ENCODE measurements around the gene TMEM238. TPM values are rescaled to one million over a fixed set of nuclear protein-coding genes. Genes with fewer than 3 reads are reported as not detected.
"Not testable (repeated sequence)": the region's sequence is repeated elsewhere in the genome, so short reads cannot be mapped to it uniquely, and the experiment has no call there.

TMEM238 gene
- total RNA-seq, 1 experiment from 2014 or later, result 7.4 TPM

DNA sequence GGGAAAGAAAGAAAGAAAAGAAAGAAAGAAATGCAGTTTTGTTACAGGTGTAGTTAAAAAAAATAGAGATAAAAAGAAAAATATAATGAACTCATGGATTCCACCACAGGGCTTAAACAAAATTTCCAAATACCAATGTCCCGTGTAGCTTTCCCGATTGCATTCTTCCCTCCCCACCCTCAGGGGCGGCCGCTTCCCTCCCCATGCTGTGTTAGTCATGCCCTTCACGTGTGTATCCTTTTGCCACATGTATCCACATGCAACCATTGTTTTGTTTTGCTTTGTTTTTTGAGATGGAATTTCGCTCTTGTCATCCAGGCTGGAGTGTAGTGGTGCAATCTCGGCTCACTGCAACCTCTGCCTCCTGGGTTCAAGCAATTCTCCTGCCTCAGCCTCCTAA lies 48.0 kb downstream of the TMEM238 start:
- ChIA-PET POLR2A (interaction anchor here (0.7 kb wide), 1 partner anchor 43 kb away, joined by 6 read pairs; no protein-coding TSS in a partner anchor), CTCF (interaction anchor here (0.7 kb wide), 1 partner anchor 77 kb away, joined by 13 read pairs; the partner anchor contains the start of gene PPP6R1)
- Histone ChIP-seq H3K27me3 (ENCODE audit: control insufficient read depth, insufficient read depth, low read length) (no peaks in the 10 kb centered on the region), H3K27ac (ENCODE audit: low read length) (no peak overlapping the region), H3K4me1 (ENCODE audit: control insufficient read depth, insufficient read depth, low read length) (peaks cover 13% of the 10 kb centered on the region), H3K4me3 (ENCODE audit: low read depth in 2 of 2, low read length in 2 of 2) (no peak overlapping the region), H3K9me3 (ENCODE audit: control insufficient read depth, insufficient read depth, low read depth, low read length) (no peaks in the 10 kb centered on the region), H3K36me3 (ENCODE audit: control insufficient read depth, insufficient read depth, low read length) (no peaks in the 10 kb centered on the region)
- no peak for DNase-seq (ENCODE audit: low read depth, low spot score)
- intact Hi-C loops (cut with micrococcal nuclease; ENCODE audit: unreplicated experiment) (no loop called here), in situ Hi-C loops (cut with HindIII; ENCODE audit: low pct_unique_long_range_greater_than_20kb, low sequenced_read_pairs) (no loop called here)
- no TSS peak for BruUV-seq (replicated peaks)
- TF ChIP-seq, protein P1, sequence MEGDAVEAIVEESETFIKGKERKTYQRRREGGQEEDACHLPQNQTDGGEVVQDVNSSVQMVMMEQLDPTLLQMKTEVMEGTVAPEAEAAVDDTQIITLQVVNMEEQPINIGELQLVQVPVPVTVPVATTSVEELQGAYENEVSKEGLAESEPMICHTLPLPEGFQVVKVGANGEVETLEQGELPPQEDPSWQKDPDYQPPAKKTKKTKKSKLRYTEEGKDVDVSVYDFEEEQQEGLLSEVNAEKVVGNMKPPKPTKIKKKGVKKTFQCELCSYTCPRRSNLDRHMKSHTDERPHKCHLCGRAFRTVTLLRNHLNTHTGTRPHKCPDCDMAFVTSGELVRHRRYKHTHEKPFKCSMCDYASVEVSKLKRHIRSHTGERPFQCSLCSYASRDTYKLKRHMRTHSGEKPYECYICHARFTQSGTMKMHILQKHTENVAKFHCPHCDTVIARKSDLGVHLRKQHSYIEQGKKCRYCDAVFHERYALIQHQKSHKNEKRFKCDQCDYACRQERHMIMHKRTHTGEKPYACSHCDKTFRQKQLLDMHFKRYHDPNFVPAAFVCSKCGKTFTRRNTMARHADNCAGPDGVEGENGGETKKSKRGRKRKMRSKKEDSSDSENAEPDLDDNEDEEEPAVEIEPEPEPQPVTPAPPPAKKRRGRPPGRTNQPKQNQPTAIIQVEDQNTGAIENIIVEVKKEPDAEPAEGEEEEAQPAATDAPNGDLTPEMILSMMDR (IDR thresholded peaks at IDR 0.05), result no peak
- no peak for ATAC-seq

DNA sequence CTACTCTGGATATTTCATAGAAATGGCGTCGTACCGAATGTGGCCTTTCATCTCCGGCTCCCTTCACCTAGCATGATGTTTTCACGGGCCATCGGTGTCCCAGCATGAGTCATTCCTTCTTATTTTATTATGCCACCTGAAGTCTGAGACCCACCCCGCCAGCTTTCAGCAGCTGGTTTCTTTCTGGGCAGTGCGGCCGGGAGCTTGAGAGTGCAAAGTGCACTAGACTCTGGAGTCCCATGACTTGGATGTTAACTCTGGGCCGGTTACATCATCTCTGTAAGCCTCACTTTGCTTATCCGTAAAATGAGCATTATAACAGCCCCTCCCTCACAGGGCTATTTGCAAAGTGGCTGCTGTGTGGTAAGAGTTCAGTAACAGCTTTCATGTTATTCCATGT lies 50.2 kb downstream of the TMEM238 start:
- POLR2A ChIA-PET, result no interaction called here
- no peak for DNase-seq (ENCODE audit: low read depth, low spot score)
- CTCF ChIA-PET, result no interaction called here

DNA sequence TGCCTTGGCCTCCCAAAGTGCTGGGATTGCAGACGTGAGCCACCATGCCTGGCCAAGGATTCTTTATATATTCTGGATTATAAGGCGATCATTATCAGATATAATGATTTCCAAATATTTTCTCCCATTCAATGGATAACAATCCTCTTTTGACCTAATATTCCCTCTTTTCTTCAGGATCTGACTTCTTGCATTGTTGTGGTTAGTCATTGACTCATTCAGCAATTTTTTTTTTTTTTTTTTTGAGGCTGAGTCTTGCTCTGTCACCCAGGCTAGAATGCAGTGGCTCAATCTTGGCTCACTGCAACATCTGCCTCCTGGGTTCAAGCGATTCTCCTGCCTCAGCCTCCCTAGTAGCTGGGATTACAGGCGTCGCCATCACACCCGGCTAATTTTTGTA lies 54.3 kb downstream of the TMEM238 start:
- H3K4me3 ChIP-seq (ENCODE audit: low read depth in 2 of 2, low read length in 2 of 2); BruUV-seq (replicated peaks); H3K4me1 ChIP-seq (ENCODE audit: control insufficient read depth, insufficient read depth, low read length); H3K36me3 ChIP-seq (ENCODE audit: control insufficient read depth, insufficient read depth, low read length); ATAC-seq; in situ Hi-C loops (cut with HindIII; ENCODE audit: low pct_unique_long_range_greater_than_20kb, low sequenced_read_pairs); DNase-seq (ENCODE audit: low read depth, low spot score); H3K27me3 ChIP-seq (ENCODE audit: control insufficient read depth, insufficient read depth, low read length); H3K9me3 ChIP-seq (ENCODE audit: control insufficient read depth, insufficient read depth, low read depth, low read length); H3K27ac ChIP-seq (ENCODE audit: low read length); intact Hi-C loops (cut with micrococcal nuclease; ENCODE audit: unreplicated experiment); POLR2A ChIA-PET: not testable (repeated sequence)
- CTCF ChIA-PET, result interaction anchor here (0.7 kb wide), 1 partner anchor 9 kb away, joined by 6 read pairs; no protein-coding TSS in a partner anchor

More for the DNA sequence above, 50.2 kb downstream of the TMEM238 start:
- intact Hi-C loops (cut with micrococcal nuclease; ENCODE audit: unreplicated experiment), result no loop called here
- Histone ChIP-seq H3K36me3 (ENCODE audit: control insufficient read depth, insufficient read depth, low read length) (no peaks in the 10 kb centered on the region), H3K27me3 (ENCODE audit: control insufficient read depth, insufficient read depth, low read length) (no peaks in the 10 kb centered on the region), H3K4me1 (ENCODE audit: control insufficient read depth, insufficient read depth, low read length) (peaks cover 8% of the 10 kb centered on the region), H3K9me3 (ENCODE audit: control insufficient read depth, insufficient read depth, low read depth, low read length) (no peaks in the 10 kb centered on the region), H3K4me3 (ENCODE audit: low read depth in 2 of 2, low read length in 2 of 2) (no peak overlapping the region), H3K27ac (ENCODE audit: low read length) (no peak overlapping the region)
- in situ Hi-C loops (cut with HindIII; ENCODE audit: low pct_unique_long_range_greater_than_20kb, low sequenced_read_pairs), result no loop called here
- no peak for ATAC-seq
- BruUV-seq (replicated peaks), result no TSS peak
- TF ChIP-seq TCF7L2 (IDR thresholded peaks at IDR 0.05; ENCODE audit: low read depth, low read length) (no peak), SIN3A (IDR thresholded peaks at IDR 0.05; ENCODE audit: borderline replicate concordance, insufficient read depth, low read depth, low read length) (no peak), POLR2AphosphoS5 (IDR thresholded peaks at IDR 0.05; ENCODE audit: low read depth, low read length) (no peak)
- TF ChIP-seq, protein P1 (IDR thresholded peaks at IDR 0.05), result no peak
- TF ChIP-seq, protein P2, sequence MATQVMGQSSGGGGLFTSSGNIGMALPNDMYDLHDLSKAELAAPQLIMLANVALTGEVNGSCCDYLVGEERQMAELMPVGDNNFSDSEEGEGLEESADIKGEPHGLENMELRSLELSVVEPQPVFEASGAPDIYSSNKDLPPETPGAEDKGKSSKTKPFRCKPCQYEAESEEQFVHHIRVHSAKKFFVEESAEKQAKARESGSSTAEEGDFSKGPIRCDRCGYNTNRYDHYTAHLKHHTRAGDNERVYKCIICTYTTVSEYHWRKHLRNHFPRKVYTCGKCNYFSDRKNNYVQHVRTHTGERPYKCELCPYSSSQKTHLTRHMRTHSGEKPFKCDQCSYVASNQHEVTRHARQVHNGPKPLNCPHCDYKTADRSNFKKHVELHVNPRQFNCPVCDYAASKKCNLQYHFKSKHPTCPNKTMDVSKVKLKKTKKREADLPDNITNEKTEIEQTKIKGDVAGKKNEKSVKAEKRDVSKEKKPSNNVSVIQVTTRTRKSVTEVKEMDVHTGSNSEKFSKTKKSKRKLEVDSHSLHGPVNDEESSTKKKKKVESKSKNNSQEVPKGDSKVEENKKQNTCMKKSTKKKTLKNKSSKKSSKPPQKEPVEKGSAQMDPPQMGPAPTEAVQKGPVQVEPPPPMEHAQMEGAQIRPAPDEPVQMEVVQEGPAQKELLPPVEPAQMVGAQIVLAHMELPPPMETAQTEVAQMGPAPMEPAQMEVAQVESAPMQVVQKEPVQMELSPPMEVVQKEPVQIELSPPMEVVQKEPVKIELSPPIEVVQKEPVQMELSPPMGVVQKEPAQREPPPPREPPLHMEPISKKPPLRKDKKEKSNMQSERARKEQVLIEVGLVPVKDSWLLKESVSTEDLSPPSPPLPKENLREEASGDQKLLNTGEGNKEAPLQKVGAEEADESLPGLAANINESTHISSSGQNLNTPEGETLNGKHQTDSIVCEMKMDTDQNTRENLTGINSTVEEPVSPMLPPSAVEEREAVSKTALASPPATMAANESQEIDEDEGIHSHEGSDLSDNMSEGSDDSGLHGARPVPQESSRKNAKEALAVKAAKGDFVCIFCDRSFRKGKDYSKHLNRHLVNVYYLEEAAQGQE (IDR thresholded peaks at IDR 0.05; ENCODE audit: insufficient read depth in 1 of 2, low read depth in 2 of 2, low read length in 1 of 2), result no peak

Other genes with a start within 250 kb of the TMEM238 start
- gene TNNT1, start 235.1 kb downstream of the TMEM238 start, total RNA-seq (2021; ENCODE audit: unreplicated experiment), result 116 TPM
- gene TNNI3, start 226.6 kb downstream of the TMEM238 start, total RNA-seq (2021; ENCODE audit: unreplicated experiment), result 14.6 TPM
- gene DNAAF3, start 217.7 kb downstream of the TMEM238 start, total RNA-seq (2021; ENCODE audit: unreplicated experiment), result 12.4 TPM
- gene SYT5, start 204.0 kb downstream of the TMEM238 start, total RNA-seq (2021; ENCODE audit: unreplicated experiment), result 3.2 TPM
- gene PTPRH, start 174.8 kb downstream of the TMEM238 start, total RNA-seq (2021; ENCODE audit: unreplicated experiment), result 42.8 TPM
- 14.2 TPM for gene TMEM86B, start 155.5 kb downstream of the TMEM238 start, total RNA-seq (2021; ENCODE audit: unreplicated experiment)
- 172 TPM for gene PPP6R1, start 125.3 kb downstream of the TMEM238 start, total RNA-seq (2021; ENCODE audit: unreplicated experiment)
- gene HSPBP1, start 104.2 kb downstream of the TMEM238 start, total RNA-seq (2021; ENCODE audit: unreplicated experiment), result 84.2 TPM
- 7.9 TPM for gene BRSK1, start 100.3 kb downstream of the TMEM238 start, total RNA-seq (2021; ENCODE audit: unreplicated experiment)
- not detected for gene TMEM150B, start 59.0 kb downstream of the TMEM238 start, total RNA-seq (2021; ENCODE audit: unreplicated experiment)
- 30.6 TPM for gene KMT5C, start 44.4 kb downstream of the TMEM238 start, total RNA-seq (2021; ENCODE audit: unreplicated experiment)
- 5.6 TPM for gene COX6B2, start 29.6 kb downstream of the TMEM238 start, total RNA-seq (2021; ENCODE audit: unreplicated experiment)
- gene GARIN5B, start 21.0 kb downstream of the TMEM238 start, total RNA-seq (2021; ENCODE audit: unreplicated experiment), result not detected
- gene IL11, start 13.8 kb downstream of the TMEM238 start, total RNA-seq (2021; ENCODE audit: unreplicated experiment), result 4.4 TPM
- gene TMEM190, start 7.5 kb downstream of the TMEM238 start, total RNA-seq (2021; ENCODE audit: unreplicated experiment), result 0.74 TPM
- gene RPL28, start 1.6 kb upstream of the TMEM238 start, total RNA-seq (2021; ENCODE audit: unreplicated experiment), result 2,154 TPM
- 635 TPM for gene UBE2S, start 23.5 kb upstream of the TMEM238 start, total RNA-seq (2021; ENCODE audit: unreplicated experiment)
- 0.03 TPM for gene SHISA7, start 59.0 kb upstream of the TMEM238 start, total RNA-seq (2021; ENCODE audit: unreplicated experiment)
- gene ISOC2, start 77.3 kb upstream of the TMEM238 start, total RNA-seq (2021; ENCODE audit: unreplicated experiment), result 150 TPM
- not detected for gene C19orf85, start 80.5 kb upstream of the TMEM238 start, total RNA-seq (2021; ENCODE audit: unreplicated experiment)
- gene ZNF628, start 92.3 kb upstream of the TMEM238 start, total RNA-seq (2021; ENCODE audit: unreplicated experiment), result 21.7 TPM
- 93.1 TPM for gene NAT14, start 100.9 kb upstream of the TMEM238 start, total RNA-seq (2021; ENCODE audit: unreplicated experiment)
- gene SSC5D, start 104.1 kb upstream of the TMEM238 start, total RNA-seq (2021; ENCODE audit: unreplicated experiment), result 13.0 TPM
- gene SBK2, start 152.8 kb upstream of the TMEM238 start, total RNA-seq (2021; ENCODE audit: unreplicated experiment), result 0.69 TPM
- gene SBK3, start 161.3 kb upstream of the TMEM238 start, total RNA-seq (2021; ENCODE audit: unreplicated experiment), result 4.0 TPM
- 39.5 TPM for gene ZNF579, start 196.6 kb upstream of the TMEM238 start, total RNA-seq (2021; ENCODE audit: unreplicated experiment)
- 28.5 TPM for gene FIZ1, start 215.2 kb upstream of the TMEM238 start, total RNA-seq (2021; ENCODE audit: unreplicated experiment)
- 26.4 TPM for gene ZNF524, start 216.0 kb upstream of the TMEM238 start, total RNA-seq (2021; ENCODE audit: unreplicated experiment)
- gene ZNF865, start 221.4 kb upstream of the TMEM238 start, total RNA-seq (2021; ENCODE audit: unreplicated experiment), result 25.6 TPM
- gene ZNF784, start 240.3 kb upstream of the TMEM238 start, total RNA-seq (2021; ENCODE audit: unreplicated experiment), result 8.9 TPM